GM18867 (cell line): Measurements from ENCODE around the gene USP3.

Source experiments
- ATAC-seq: cut with Tn5 transposase; IDR thresholded peaks from one replicate; pipeline ENCODE4 v1.9.1; 2021; ENCODE audit warnings: mild to moderate bottlenecking, moderate library complexity; ENCODE audit not compliant: unreplicated experiment

Gene USP3

GRCh38 chr15:63640146-63640545, 135.8 kb downstream of the USP3 start:
- no peak for ATAC-seq
